Endometrial microvascular endothelial cells (primary cell): ENCODE results near the gene COL24A1. TPM values are rescaled to one million over a fixed set of nuclear protein-coding genes. Genes with fewer than 3 reads are reported as not detected.
"Not testable (repeated sequence)": the region's sequence is repeated elsewhere in the genome, so short reads cannot be mapped to it uniquely, and the experiment has no call there.

Experiments
- in situ Hi-C: cut with HindIII; loops from 2 replicates; pipeline ENCODE4 v1.10.0; 2017; ENCODE audit warnings: low sequenced_read_pairs, low pct_unique_long_range_greater_than_20kb; ENCODE audit errors: inconsistent ontology term
- total RNA-seq: library from RNA; depleted of rRNA; stranded (reverse); fragments of >200 nt; gene quantifications from one replicate; pipeline ENCODE4 v1.2.3, GENCODE V29; 2015; ENCODE audit errors: inconsistent ontology term

Gene COL24A1
- total RNA-seq, 1 donor from 2014 or later = not detected

- in situ Hi-C loops = no loop called here
Observed at GRCh38 chr1:86104606-86105532, 51.7 kb downstream of the COL24A1 start.

- in situ Hi-C loops = no loop called here
Observed at GRCh38 chr1:86101616-86102015, 55.0 kb downstream of the COL24A1 start.

DNA sequence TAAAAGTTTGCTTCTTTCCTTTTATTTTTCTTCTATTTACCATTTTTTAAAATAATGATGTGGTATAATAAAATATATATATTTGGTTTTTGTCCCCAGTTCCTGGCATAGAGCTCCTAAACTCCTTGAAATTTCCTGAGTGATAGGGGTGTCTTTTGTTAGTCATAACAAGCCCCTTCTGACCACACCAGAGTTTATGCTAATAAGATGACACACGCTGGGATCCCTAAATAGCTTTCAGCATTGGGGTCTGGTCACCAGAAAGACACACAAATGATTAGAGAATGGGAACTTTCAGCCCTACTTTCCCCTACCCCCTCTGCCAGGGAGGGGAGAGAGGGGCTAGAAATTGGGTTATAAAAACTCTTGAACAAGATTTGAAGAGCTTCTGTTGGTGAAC is 56.2 kb downstream of the COL24A1 start:
- in situ Hi-C loops = no loop called here

DNA sequence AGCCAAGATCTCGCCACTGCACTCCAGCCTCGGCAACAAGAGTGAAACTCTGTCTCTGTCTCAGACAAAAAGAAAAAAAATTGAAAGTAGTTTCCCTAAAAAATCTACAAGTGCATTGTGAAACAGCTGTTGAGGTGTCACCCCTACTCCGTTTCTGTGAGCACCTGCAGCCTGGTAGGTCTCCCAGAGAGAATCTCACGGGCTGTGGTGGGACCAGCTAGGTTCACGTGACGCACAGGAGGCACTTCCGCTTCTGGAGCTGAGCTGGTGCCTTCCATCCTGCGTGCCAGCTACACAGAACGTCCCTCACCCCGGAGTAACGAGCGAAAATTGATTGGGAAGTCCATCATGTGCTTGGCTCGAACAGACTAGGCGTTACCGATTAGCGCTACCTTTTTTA is 66.8 kb downstream of the COL24A1 start:
- in situ Hi-C loops = no loop called here

DNA sequence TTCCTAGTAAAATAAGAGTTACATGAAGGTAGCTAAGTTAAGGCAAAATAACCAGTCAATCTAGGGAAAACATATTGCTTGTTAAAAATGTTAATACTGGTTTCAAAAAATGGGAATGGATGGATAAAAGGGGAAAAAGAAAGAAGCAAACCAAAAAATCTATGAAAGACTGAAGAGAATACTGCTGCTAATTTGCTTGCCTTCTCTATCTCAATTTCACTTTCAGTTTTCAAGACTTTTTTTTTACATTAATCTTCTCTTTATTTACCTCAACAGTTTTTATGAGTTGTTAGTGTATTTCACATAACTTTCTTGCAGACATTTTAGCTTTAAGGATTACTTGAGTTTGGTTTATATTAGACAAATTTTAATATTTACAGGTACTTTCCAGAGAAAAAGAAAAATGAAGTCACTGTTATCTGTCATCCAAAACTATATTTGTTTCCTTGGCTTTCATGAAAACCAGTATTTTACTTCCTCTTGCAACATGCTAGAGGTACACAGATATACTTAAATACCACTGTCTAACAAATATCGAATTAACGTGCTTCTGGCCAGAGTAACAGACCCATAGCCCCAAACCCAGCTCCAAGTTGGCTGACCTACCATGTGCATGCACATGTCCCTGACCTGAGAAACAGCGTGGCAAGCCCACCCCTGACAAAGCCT is 70.7 kb downstream of the COL24A1 start:
- in situ Hi-C loops = no loop called here

- in situ Hi-C loops = no loop called here
Observed at GRCh38 chr1:86084998-86085397, 71.6 kb downstream of the COL24A1 start.

- in situ Hi-C loops = no loop called here
Observed at GRCh38 chr1:86082183-86082582, 74.4 kb downstream of the COL24A1 start.

DNA sequence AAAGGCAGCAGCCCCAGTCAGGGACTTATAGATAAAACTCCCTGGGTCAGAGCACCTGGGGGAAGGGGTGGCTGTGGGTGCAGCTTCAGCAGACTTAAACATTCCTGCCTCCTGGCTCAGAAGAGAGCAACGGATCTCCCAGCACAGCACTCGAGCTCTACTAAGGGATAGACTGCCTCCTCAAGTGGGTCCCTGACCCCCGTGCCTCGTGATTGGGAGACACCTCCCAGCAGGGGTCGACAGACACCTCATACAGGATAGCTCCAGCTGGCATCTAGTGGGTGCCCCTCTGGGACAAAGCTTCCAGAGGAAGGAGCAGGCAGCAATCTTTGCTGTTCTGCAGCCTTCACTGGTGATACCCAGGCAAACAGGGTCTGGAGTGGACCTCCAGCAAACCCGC is 84.1 kb downstream of the COL24A1 start:
- in situ Hi-C loops = not testable (repeated sequence)

GRCh38 chr1:86071870-86072269 is 84.7 kb downstream of the COL24A1 start:
- in situ Hi-C loops = not testable (repeated sequence)

GRCh38 chr1:86069757-86070145 is 86.8 kb downstream of the COL24A1 start:
- in situ Hi-C loops = no loop called here

GRCh38 chr1:86068841-86069756 is 87.5 kb downstream of the COL24A1 start:
- in situ Hi-C loops = no loop called here

GRCh38 chr1:86068271-86068721 is 88.3 kb downstream of the COL24A1 start:
- in situ Hi-C loops = no loop called here

- in situ Hi-C loops = no loop called here
Observed at GRCh38 chr1:86067626-86068025, 88.9 kb downstream of the COL24A1 start.

- in situ Hi-C loops = no loop called here
Observed at GRCh38 chr1:86064899-86065298, 91.7 kb downstream of the COL24A1 start.

GRCh38 chr1:86063721-86064120 is 92.9 kb downstream of the COL24A1 start:
- in situ Hi-C loops = no loop called here

GRCh38 chr1:86062453-86062852 is 94.1 kb downstream of the COL24A1 start:
- in situ Hi-C loops = no loop called here

- in situ Hi-C loops = no loop called here
Observed at GRCh38 chr1:86061551-86061990, 95.0 kb downstream of the COL24A1 start.

- in situ Hi-C loops = no loop called here
Observed at GRCh38 chr1:86054396-86054795, 102.2 kb downstream of the COL24A1 start.
